Measurements from ENCODE around the gene MATN3.
A peak's percentile ranks its signal among the peaks of the same experiment; 100 is the strongest.

Gene MATN3

DNA sequence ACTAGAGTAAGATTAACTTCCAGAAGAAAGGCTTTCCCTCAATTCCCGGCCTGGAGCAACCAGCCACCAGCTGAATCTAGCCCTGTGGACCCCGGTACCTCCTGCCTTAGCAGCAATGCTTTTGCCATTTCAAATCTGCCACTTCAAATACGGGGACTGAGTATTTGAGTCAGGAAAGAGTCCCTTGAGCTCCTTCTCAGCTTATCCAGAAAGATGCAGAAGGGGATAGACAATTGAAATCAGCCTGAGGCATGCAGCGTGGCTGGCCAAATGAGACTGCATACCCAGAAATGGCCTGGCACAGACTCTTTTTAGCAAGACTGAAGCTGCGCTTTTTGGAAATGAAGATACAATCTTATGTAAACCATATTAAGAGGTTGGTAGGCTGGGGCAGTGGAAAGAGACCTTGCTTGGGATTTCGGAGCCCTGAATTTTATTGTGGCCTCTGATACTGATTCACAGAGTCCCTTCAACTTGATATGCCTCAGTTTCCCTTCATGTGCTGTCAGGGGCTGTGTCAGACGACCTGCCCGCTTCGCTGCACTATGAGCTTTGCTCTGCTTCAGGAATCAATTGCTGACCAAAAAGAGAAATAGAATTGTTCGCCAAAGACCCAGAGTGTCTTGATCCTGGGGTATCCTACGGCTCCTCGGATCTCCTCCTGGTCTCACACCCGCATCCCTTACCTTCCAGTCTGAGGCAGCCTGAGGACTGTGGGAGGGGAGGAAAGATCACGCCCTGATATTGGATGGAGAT lies 1.0 kb downstream of the MATN3 start:
- H3K27ac ChIP-seq (ENCODE audit: low read depth in 2 of 2, low read length in 2 of 2), result no peak overlapping the region
- no peaks in the 10 kb centered on the region for H3K9me3 ChIP-seq (ENCODE audit: control insufficient read depth in 2 of 2, low read length in 2 of 2)
- no peaks in the 10 kb centered on the region for H3K36me3 ChIP-seq (ENCODE audit: control insufficient read depth in 2 of 2, insufficient read depth in 2 of 2, low read length in 2 of 2)
- no peak overlapping the region for H3K4me3 ChIP-seq (ENCODE audit: low read length in 2 of 2)
- H3K4me1 ChIP-seq (ENCODE audit: control insufficient read depth in 2 of 2, insufficient read depth in 2 of 2, low read length in 2 of 2), result peaks cover 0 to 3% of the 10 kb centered on the region in 2 donors
- no peak overlapping the region for H3K9ac ChIP-seq (ENCODE audit: low read depth in 1 of 2, low read length in 2 of 2)
- peaks cover 18 to 26% of the 10 kb centered on the region in 2 donors for H3K27me3 ChIP-seq (ENCODE audit: control insufficient read depth in 2 of 2, insufficient read depth in 2 of 2, low read length in 2 of 2)

DNA sequence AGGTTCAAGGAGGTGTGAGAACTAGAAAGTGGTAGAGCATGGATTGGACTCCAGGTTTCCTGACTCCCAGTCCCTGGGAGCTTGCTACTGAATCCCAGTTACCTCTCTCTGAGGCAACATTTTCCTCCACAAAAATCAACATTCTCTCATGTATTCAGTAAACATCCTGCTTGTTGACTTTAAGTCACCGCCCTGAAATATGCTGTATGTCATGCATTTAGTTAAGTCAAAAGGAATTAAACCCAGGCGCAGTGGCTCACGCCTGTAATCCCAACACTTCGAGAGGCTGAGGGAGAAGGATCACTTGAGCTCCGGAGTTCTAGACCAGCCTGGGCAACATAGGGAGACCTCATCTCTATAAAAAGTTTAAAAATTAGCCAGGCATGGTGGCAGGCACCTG lies 3.8 kb downstream of the MATN3 start:
- no peaks in the 10 kb centered on the region for H3K36me3 ChIP-seq (ENCODE audit: control insufficient read depth in 2 of 2, insufficient read depth in 2 of 2, low read length in 2 of 2)
- H3K27me3 ChIP-seq (ENCODE audit: control insufficient read depth in 2 of 2, insufficient read depth in 2 of 2, low read length in 2 of 2), result peaks cover 18 to 26% of the 10 kb centered on the region in 2 donors
- H3K9ac ChIP-seq (ENCODE audit: low read depth in 1 of 2, low read length in 2 of 2), result no peak overlapping the region
- peaks cover 0 to 3% of the 10 kb centered on the region in 2 donors for H3K4me1 ChIP-seq (ENCODE audit: control insufficient read depth in 2 of 2, insufficient read depth in 2 of 2, low read length in 2 of 2)
- H3K9me3 ChIP-seq (ENCODE audit: control insufficient read depth in 2 of 2, low read length in 2 of 2), result no peaks in the 10 kb centered on the region
- no peak overlapping the region for H3K27ac ChIP-seq (ENCODE audit: low read depth in 2 of 2, low read length in 2 of 2)
- H3K4me3 ChIP-seq (ENCODE audit: low read length in 2 of 2), result no peak overlapping the region

DNA sequence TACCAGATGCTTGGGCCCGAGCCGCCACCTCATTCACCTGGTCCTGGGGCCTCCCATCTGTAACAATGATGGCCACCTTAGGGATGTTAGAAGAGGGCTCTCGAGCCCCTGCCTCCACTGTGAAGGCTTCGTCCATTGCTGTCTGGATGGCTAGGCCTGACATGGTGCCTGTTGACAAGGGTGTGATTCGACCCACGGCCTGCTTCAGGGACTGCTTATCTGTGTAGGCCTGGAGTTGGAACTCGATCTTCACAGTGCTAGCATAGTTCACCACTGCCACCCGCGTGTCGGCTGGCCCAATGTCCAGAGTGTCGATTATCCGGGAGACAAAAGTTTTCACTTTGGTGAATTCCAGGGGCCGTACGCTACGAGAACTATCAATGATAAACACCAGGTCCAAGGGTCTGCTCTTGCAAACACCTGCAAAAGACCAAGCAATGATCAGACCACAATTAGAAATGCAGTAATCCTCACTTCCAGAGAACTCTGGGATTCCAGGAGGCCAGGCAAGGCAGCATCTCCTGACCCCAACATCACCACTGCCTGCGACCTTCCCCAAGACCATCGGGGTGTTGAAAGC lies 6.5 kb downstream of the MATN3 start:
- H3K9ac ChIP-seq (ENCODE audit: low read depth in 1 of 2, low read length in 2 of 2), result no peak overlapping the region
- H3K27ac ChIP-seq (ENCODE audit: low read depth in 2 of 2, low read length in 2 of 2), result no peak overlapping the region
- no peaks in the 10 kb centered on the region for H3K9me3 ChIP-seq (ENCODE audit: control insufficient read depth in 2 of 2, low read length in 2 of 2)
- no peaks in the 10 kb centered on the region for H3K4me1 ChIP-seq (ENCODE audit: control insufficient read depth in 2 of 2, insufficient read depth in 2 of 2, low read length in 2 of 2)
- no peaks in the 10 kb centered on the region for H3K36me3 ChIP-seq (ENCODE audit: control insufficient read depth in 2 of 2, insufficient read depth in 2 of 2, low read length in 2 of 2)
- H3K4me3 ChIP-seq (ENCODE audit: low read length in 2 of 2), result no peak overlapping the region
- H3K27me3 ChIP-seq (ENCODE audit: control insufficient read depth in 2 of 2, insufficient read depth in 2 of 2, low read length in 2 of 2), result peaks cover 6 to 10% of the 10 kb centered on the region in 2 donors

DNA sequence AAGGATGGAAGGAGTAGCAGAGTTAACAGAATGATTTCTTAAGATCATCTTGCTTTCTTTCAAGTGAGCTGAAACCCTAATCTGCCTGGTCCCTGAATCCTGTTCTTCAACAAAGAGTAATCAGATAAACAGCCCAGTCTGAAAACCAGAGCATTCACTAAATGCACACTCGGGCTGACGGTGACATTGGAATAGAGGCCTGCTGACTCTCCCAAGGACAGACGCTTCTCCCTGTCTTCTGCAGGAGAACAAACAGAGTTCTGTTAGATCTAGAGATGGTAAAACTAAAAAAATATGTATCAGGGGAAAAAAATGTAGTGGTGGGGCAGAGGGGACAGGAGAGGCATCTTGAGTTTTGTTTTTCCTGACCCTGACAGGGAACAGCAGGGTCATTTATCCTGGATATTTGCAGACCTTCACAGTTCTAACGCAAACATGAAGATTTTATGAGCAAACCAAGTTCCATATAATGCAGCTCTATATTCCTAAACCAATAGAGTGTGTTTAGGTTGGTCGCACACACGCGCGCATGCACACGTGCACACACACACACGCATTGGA lies 7.3 kb downstream of the MATN3 start:
- H3K27me3 ChIP-seq (ENCODE audit: control insufficient read depth in 2 of 2, insufficient read depth in 2 of 2, low read length in 2 of 2), result peaks cover 0 to 2% of the 10 kb centered on the region in 2 donors
- H3K9me3 ChIP-seq (ENCODE audit: control insufficient read depth in 2 of 2, low read length in 2 of 2), result no peaks in the 10 kb centered on the region
- H3K36me3 ChIP-seq (ENCODE audit: control insufficient read depth in 2 of 2, insufficient read depth in 2 of 2, low read length in 2 of 2), result no peaks in the 10 kb centered on the region
- H3K4me1 ChIP-seq (ENCODE audit: control insufficient read depth in 2 of 2, insufficient read depth in 2 of 2, low read length in 2 of 2), result no peaks in the 10 kb centered on the region
- no peak overlapping the region for H3K9ac ChIP-seq (ENCODE audit: low read depth in 1 of 2, low read length in 2 of 2)
- H3K27ac ChIP-seq (ENCODE audit: low read depth in 2 of 2, low read length in 2 of 2), result no peak overlapping the region
- H3K4me3 ChIP-seq (ENCODE audit: low read length in 2 of 2), result no peak overlapping the region

DNA sequence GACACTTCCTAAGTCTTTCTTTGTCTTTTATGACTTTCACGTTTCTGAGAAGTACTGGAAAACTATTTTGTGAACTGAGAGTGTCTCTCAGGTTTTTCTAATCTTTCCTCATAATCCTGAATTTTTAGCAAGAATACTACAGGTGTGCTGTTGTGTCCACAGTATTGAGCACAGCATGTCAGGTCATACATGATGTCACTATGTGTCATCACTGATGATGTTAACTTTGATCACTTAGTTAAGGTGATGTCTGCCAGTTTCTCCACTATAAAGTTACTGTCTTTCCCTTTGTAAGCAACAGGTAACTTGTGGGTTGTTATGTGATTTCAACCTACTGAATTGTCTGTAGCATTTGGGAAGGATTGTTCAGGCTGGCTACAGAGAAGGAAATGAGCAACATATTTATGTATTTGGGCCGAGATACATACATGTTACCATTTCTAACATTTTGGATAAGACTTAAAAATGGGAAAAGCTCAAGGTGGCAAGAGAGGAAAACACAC lies 11.1 kb downstream of the MATN3 start:
- Histone ChIP-seq H3K4me1 (ENCODE audit: control insufficient read depth in 2 of 2, insufficient read depth in 2 of 2, low read length in 2 of 2) (no peaks in the 10 kb centered on the region), H3K27me3 (ENCODE audit: control insufficient read depth in 2 of 2, insufficient read depth in 2 of 2, low read length in 2 of 2) (no peaks in the 10 kb centered on the region), H3K9me3 (ENCODE audit: control insufficient read depth in 2 of 2, low read length in 2 of 2) (no peaks in the 10 kb centered on the region), H3K27ac (ENCODE audit: low read depth in 2 of 2, low read length in 2 of 2) (no peak overlapping the region), H3K4me3 (ENCODE audit: low read length in 2 of 2) (no peak overlapping the region), H3K9ac (ENCODE audit: low read depth in 1 of 2, low read length in 2 of 2) (no peak overlapping the region), H3K36me3 (ENCODE audit: control insufficient read depth in 2 of 2, insufficient read depth in 2 of 2, low read length in 2 of 2) (no peaks in the 10 kb centered on the region)

DNA sequence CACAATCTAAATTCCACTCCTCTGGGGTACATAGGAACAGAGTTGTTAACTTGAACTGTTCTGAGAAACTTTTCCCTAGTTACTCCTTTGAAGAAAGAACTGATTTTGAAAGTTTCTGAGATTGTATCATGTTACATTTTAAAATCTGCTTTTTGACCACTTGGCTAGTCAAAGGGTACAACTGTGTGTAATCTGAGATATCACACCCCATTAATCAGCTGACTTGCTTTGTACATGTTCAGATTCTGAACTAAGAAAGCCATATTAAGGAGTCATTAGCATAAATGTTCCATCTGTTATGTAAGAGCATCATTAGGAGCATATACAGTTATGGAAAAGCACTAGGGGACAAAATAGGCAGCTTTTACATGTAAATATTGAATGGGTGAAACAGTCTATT lies 18.7 kb downstream of the MATN3 start:
- H3K4me3 ChIP-seq (ENCODE audit: low read length in 2 of 2), result no peak overlapping the region
- no peaks in the 10 kb centered on the region for H3K9me3 ChIP-seq (ENCODE audit: control insufficient read depth in 2 of 2, low read length in 2 of 2)

DNA sequence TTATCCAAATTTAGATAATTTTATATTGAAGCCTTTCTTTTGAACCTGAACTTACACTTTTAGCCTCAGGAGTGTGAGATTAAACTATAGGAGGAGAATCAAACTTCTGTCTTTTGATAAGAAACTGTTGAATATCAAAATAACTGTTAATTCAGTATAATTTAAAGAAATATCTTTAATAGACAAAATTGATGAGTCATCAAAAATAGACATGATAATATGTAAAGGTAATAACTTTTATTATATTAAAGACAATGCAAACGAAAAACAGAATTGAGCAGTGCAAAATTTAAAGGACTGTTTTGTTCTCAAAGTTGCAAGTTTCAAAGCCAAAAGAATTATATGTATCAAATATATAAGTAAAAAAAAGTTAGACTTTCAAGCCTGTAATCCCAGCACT lies 20.6 kb downstream of the MATN3 start:
- Histone ChIP-seq H3K4me3 (ENCODE audit: low read length in 2 of 2) (no peak overlapping the region), H3K36me3 (ENCODE audit: control insufficient read depth in 2 of 2, insufficient read depth in 2 of 2, low read length in 2 of 2) (no peaks in the 10 kb centered on the region), H3K9ac (ENCODE audit: low read depth in 1 of 2, low read length in 2 of 2) (no peak overlapping the region), H3K4me1 (ENCODE audit: control insufficient read depth in 2 of 2, insufficient read depth in 2 of 2, low read length in 2 of 2) (peaks cover 5% of the 10 kb centered on the region in 2 donors), H3K9me3 (ENCODE audit: control insufficient read depth in 2 of 2, low read length in 2 of 2) (no peaks in the 10 kb centered on the region), H3K27ac (ENCODE audit: low read depth in 2 of 2, low read length in 2 of 2) (no peak overlapping the region), H3K27me3 (ENCODE audit: control insufficient read depth in 2 of 2, insufficient read depth in 2 of 2, low read length in 2 of 2) (peaks cover 0 to 7% of the 10 kb centered on the region in 2 donors)

More for the DNA sequence above, 18.7 kb downstream of the MATN3 start:
- Histone ChIP-seq H3K27ac (ENCODE audit: low read depth in 2 of 2, low read length in 2 of 2) (no peak overlapping the region), H3K36me3 (ENCODE audit: control insufficient read depth in 2 of 2, insufficient read depth in 2 of 2, low read length in 2 of 2) (no peaks in the 10 kb centered on the region), H3K9ac (ENCODE audit: low read depth in 1 of 2, low read length in 2 of 2) (no peak overlapping the region), H3K27me3 (ENCODE audit: control insufficient read depth in 2 of 2, insufficient read depth in 2 of 2, low read length in 2 of 2) (peaks cover 0 to 7% of the 10 kb centered on the region in 2 donors), H3K4me1 (ENCODE audit: control insufficient read depth in 2 of 2, insufficient read depth in 2 of 2, low read length in 2 of 2) (peaks cover 5% of the 10 kb centered on the region in 2 donors)

DNA sequence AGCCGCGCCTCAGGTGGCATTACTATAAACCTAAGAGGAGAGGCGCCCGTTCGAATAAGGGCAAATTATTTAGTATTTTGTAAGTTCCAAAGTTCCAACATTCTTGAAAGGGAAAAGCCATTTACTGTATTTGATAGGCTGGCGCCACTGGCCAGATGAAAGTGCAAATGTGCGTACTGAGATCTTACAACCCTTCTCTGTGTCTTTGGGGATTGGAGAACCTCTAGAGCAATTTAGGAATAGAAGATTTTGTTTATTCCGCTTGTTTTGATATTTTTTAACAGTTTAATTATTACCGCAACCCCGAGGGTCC lies 22.1 kb downstream of the MATN3 start:
- peaks cover 0 to 7% of the 10 kb centered on the region in 2 donors for H3K27me3 ChIP-seq (ENCODE audit: control insufficient read depth in 2 of 2, insufficient read depth in 2 of 2, low read length in 2 of 2)
- peaks cover 5% of the 10 kb centered on the region in 2 donors for H3K4me1 ChIP-seq (ENCODE audit: control insufficient read depth in 2 of 2, insufficient read depth in 2 of 2, low read length in 2 of 2)
- H3K36me3 ChIP-seq (ENCODE audit: control insufficient read depth in 2 of 2, insufficient read depth in 2 of 2, low read length in 2 of 2), result no peaks in the 10 kb centered on the region
- peak overlapping the region in 1 of 2 donors; percentile 63 for H3K9ac ChIP-seq (ENCODE audit: low read depth in 1 of 2, low read length in 2 of 2)
- peak overlapping the region; percentile 77 to 87 for H3K4me3 ChIP-seq (ENCODE audit: low read length in 2 of 2)
- peak overlapping the region in 1 of 2 donors; percentile 24 for H3K27ac ChIP-seq (ENCODE audit: low read depth in 2 of 2, low read length in 2 of 2)
- no peaks in the 10 kb centered on the region for H3K9me3 ChIP-seq (ENCODE audit: control insufficient read depth in 2 of 2, low read length in 2 of 2)

DNA sequence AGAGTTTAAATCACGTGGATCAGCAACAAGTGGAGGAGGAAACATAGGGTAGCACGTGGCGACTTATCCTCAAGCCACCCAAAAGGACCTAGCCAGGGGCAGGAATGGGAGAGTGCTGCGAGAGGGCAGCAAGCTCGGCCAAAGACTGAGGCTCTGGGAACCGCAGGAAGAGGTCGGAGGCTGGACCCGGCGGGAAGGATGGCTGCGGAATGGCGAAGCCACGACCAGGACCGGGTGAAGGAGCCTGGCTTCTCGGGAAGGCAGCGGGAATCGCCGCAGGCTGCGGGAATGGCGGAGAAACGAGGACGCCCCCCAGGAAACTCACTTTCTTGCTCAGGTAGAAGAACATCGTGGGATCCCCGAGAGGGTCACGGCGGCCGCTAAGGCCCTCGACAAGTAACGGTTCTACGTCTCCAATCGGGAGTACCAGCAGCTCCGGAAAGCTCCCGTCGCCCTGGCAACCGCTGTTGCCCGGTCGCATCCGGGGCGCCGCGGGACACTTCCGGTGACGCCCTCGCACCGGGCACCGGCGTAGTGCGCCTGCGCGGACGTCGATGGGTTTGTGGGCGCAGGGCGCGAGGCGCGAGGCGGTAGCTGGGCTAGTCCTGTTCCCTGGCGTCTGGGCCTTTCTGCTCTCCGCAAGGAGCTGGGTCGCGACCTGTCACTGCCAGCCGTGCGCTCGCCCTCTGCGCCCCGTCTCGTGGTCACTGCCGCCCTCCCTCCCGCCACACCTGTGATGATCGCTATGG lies 22.6 kb downstream of the MATN3 start, which contains the start of gene WDR35:
Gene WDR35, minus strand, starts transcription at position 439 of the 749 bp plus-strand sequence. Its CDS starts 90 bp downstream, at position 349.
- H3K4me3 ChIP-seq (ENCODE audit: low read length in 2 of 2), result peak within 1 kb of the TSS; percentile 77 to 87
- peaks cover 0 to 7% of the 10 kb centered on the region in 2 donors for H3K27me3 ChIP-seq (ENCODE audit: control insufficient read depth in 2 of 2, insufficient read depth in 2 of 2, low read length in 2 of 2)
- no peaks in the 10 kb centered on the region for H3K36me3 ChIP-seq (ENCODE audit: control insufficient read depth in 2 of 2, insufficient read depth in 2 of 2, low read length in 2 of 2)
- H3K9ac ChIP-seq (ENCODE audit: low read depth in 1 of 2, low read length in 2 of 2), result peak within 1 kb of the TSS; percentile 61 to 63
- peak within 1 kb of the TSS in 1 of 2 donors; percentile 24 for H3K27ac ChIP-seq (ENCODE audit: low read depth in 2 of 2, low read length in 2 of 2)
- H3K4me1 ChIP-seq (ENCODE audit: control insufficient read depth in 2 of 2, insufficient read depth in 2 of 2, low read length in 2 of 2), result peaks cover 5% of the 10 kb centered on the region in 2 donors
- H3K9me3 ChIP-seq (ENCODE audit: control insufficient read depth in 2 of 2, low read length in 2 of 2), result no peaks in the 10 kb centered on the region

DNA sequence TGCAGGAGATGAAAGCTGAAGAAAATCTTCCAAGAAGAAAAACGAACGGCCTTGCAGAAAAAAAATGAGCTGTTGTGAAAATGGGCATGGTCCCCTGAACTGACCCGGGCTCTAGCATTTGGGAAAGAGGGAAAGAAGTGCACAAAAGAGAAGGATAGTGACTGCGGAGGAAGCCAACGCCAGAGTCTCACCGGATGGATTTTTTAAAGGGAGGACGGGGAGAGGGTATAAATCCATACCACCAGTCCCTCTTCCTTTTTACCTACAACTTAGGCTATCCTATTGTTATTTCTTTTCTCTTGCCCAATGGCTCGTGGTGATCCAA lies 23.2 kb downstream of the MATN3 start:
- Histone ChIP-seq H3K27ac (ENCODE audit: low read depth in 2 of 2, low read length in 2 of 2) (no peak overlapping the region), H3K36me3 (ENCODE audit: control insufficient read depth in 2 of 2, insufficient read depth in 2 of 2, low read length in 2 of 2) (no peaks in the 10 kb centered on the region), H3K4me1 (ENCODE audit: control insufficient read depth in 2 of 2, insufficient read depth in 2 of 2, low read length in 2 of 2) (peaks cover 5% of the 10 kb centered on the region in 2 donors), H3K9ac (ENCODE audit: low read depth in 1 of 2, low read length in 2 of 2) (peak overlapping the region in 1 of 2 donors; percentile 63), H3K27me3 (ENCODE audit: control insufficient read depth in 2 of 2, insufficient read depth in 2 of 2, low read length in 2 of 2) (peaks cover 0 to 7% of the 10 kb centered on the region in 2 donors), H3K4me3 (ENCODE audit: low read length in 2 of 2) (peak overlapping the region; percentile 77 to 87), H3K9me3 (ENCODE audit: control insufficient read depth in 2 of 2, low read length in 2 of 2) (no peaks in the 10 kb centered on the region)
